Nephron (organoid): ENCODE results near the gene AK9.
"Not testable (repeated sequence)": the region's sequence is repeated elsewhere in the genome, so short reads cannot be mapped to it uniquely, and the experiment has no call there.

Experiments
- H3K27ac Mint-ChIP-seq, 3 experiments: 2 replicates each; pipeline ENCODE4 v1.8.0; 2020; ENCODE audit warnings: mixed read lengths in 3 of 3, mild to moderate bottlenecking in 2 of 3, moderate library complexity in 1 of 3
- H3K27me3 Mint-ChIP-seq: 2 replicates; pipeline ENCODE4 v1.8.0; 2021; ENCODE audit warnings: low read depth, mild to moderate bottlenecking, moderate library complexity, mixed read lengths
- H3K36me3 Mint-ChIP-seq: 2 replicates; pipeline ENCODE4 v1.8.0; 2020; ENCODE audit warnings: low read depth, mixed read lengths
- H3K4me1 Mint-ChIP-seq: 2 replicates; pipeline ENCODE4 v1.8.0; 2020; ENCODE audit warnings: mixed read lengths
- H3K4me3 Mint-ChIP-seq, 3 experiments: 2 replicates each; pipeline ENCODE4 v1.8.0; 2020; ENCODE audit warnings: mild to moderate bottlenecking in 3 of 3, mixed read lengths in 3 of 3, moderate library complexity in 2 of 3
- H3K9me3 Mint-ChIP-seq: 2 replicates; pipeline ENCODE4 v1.8.0; 2020; ENCODE audit warnings: mixed read lengths
- TF ChIP-seq, protein P1 (sequence below), 3 experiments: fragments of 200-600 bp; sonication (generic); IDR thresholded peaks; one replicate each; pipeline ENCODE4 v1.5.0; 2021; ENCODE audit warnings: antibody characterized with exemption in 3 of 3; ENCODE audit not compliant: unreplicated experiment in 3 of 3

Gene AK9

DNA sequence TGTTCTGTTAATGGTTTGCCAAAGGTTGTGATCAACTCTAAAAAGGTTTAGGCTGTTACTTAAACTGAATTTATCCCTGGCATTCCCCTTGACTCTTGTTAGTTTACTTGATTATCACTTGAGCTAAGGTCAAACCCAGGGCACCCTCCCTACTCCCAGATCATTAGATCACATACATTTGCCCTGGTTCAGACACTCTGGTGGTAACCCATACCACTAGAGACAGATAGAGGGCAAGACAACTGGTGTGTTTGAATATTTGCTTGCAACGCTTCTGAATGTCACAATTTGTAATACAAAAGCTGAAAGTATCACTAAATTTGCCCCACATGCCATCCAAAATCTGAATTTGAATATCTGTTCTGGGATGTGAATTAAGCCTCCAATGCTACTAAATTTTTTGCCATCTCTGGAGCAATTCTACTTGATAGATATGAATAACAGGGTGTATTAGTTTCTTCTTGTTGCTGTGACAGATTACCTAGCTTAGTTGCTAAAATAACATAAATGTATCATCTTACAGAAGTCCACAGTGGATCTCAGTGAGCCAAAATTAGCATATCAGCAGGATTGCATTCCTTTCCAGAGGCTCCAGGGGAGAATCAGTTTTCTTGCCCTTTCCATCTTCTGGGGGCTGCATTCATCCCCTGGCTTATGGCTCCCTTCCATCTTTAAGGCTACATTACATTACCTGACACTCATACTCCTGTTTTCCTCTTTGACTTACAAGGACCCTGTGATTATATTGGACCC lies 45.4 kb upstream of the AK9 start:
- TF ChIP-seq, protein P1, sequence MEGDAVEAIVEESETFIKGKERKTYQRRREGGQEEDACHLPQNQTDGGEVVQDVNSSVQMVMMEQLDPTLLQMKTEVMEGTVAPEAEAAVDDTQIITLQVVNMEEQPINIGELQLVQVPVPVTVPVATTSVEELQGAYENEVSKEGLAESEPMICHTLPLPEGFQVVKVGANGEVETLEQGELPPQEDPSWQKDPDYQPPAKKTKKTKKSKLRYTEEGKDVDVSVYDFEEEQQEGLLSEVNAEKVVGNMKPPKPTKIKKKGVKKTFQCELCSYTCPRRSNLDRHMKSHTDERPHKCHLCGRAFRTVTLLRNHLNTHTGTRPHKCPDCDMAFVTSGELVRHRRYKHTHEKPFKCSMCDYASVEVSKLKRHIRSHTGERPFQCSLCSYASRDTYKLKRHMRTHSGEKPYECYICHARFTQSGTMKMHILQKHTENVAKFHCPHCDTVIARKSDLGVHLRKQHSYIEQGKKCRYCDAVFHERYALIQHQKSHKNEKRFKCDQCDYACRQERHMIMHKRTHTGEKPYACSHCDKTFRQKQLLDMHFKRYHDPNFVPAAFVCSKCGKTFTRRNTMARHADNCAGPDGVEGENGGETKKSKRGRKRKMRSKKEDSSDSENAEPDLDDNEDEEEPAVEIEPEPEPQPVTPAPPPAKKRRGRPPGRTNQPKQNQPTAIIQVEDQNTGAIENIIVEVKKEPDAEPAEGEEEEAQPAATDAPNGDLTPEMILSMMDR (IDR thresholded peaks at IDR 0.05; ENCODE audit: unreplicated experiment in 3 of 3): no peak
- Mint-ChIP-seq H3K27me3 (no peaks in the 10 kb centered on the region), H3K27ac (no peak overlapping the region), H3K9me3 (no peaks in the 10 kb centered on the region), H3K4me1 (peaks cover 17% of the 10 kb centered on the region), H3K4me3 (no peak overlapping the region), H3K36me3 (peaks cover 37% of the 10 kb centered on the region)

DNA sequence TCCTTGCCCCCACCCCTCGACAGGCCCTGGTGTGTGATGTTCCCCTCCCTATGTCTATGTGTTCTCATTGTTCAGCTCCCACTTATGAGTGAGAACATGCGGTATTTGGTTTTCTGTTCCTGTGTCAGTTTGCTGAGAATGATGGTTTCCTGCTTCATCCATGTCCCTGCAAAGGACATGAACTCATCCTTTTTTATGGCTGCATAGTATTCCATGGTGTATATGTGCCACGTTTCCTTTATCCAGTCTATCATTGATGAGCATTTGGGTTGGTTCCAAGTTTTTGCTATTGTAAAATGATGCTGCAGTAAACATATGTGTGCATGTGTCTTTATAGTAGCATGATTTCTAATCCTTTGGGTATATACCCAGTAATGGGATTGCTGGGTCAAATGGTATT lies 34.2 kb upstream of the AK9 start:
- not testable (repeated sequence) for H3K27me3 Mint-ChIP-seq, H3K4me3 Mint-ChIP-seq, H3K9me3 Mint-ChIP-seq, H3K27ac Mint-ChIP-seq, H3K4me1 Mint-ChIP-seq
- H3K36me3 Mint-ChIP-seq: peaks cover 35% of the 10 kb centered on the region

DNA sequence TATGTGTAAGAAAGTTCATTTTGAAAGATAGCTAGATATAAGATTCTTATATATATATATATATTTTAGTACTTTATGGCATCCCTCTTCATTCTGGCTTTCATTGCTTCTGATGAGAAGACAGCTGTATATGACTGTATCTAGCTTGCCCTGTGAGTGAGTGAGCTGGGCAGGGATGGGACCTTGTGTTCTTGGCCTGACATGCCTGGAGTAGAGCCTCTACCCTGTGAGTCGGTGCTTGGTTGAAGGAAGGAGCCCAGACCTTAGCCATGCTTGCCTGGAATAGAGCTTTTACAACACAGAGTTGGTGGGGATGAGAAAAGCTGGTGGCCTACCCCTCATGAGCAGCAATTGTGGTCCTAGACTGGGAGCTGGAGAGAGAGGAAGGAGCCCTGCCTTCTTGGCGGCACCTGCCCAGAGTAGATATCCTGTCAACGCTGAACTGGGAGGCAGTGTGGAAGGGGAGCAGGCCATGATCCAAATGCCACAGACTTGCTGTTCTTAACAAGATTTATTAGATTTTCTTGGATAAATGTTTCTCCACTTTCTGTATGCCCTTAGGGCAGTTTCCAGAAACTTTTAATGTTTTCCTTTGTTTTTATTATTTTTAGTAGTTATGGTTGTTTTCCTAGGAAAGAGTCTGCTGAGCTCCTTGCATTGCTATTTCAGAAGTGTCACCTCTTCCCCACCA lies 31.7 kb upstream of the AK9 start:
- Mint-ChIP-seq H3K4me1 (no peaks in the 10 kb centered on the region), H3K27ac (no peak overlapping the region), H3K27me3 (no peaks in the 10 kb centered on the region), H3K4me3 (no peak overlapping the region), H3K36me3 (peaks cover 39% of the 10 kb centered on the region), H3K9me3 (no peaks in the 10 kb centered on the region)
- TF ChIP-seq, protein P1 (IDR thresholded peaks at IDR 0.05; ENCODE audit: unreplicated experiment in 3 of 3): no peak

DNA sequence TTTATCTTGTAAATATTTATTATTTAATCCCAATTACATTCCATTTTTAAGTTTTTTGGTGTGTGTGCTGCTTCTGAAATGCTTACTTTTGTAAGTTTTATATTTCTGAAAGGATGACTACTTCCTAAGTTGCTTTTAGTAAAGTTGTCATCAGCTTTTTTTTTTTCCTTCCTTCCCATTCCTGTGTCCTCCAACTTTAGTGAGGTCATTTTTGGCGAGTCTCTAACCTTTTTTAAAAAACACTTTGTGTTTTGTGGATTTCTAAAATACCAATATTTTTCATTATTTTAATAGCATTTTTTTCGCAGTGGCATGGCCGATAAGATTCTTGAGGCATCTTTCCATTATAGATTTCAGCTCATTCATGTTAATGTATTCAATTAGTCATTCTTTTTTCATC lies 31.0 kb upstream of the AK9 start:
- no peaks in the 10 kb centered on the region for H3K4me1 Mint-ChIP-seq
- H3K27me3 Mint-ChIP-seq: no peaks in the 10 kb centered on the region
- no peak overlapping the region for H3K4me3 Mint-ChIP-seq
- H3K36me3 Mint-ChIP-seq: peaks cover 45% of the 10 kb centered on the region
- TF ChIP-seq, protein P1 (IDR thresholded peaks at IDR 0.05; ENCODE audit: unreplicated experiment in 3 of 3): no peak
- H3K9me3 Mint-ChIP-seq: no peaks in the 10 kb centered on the region
- no peak overlapping the region for H3K27ac Mint-ChIP-seq

DNA sequence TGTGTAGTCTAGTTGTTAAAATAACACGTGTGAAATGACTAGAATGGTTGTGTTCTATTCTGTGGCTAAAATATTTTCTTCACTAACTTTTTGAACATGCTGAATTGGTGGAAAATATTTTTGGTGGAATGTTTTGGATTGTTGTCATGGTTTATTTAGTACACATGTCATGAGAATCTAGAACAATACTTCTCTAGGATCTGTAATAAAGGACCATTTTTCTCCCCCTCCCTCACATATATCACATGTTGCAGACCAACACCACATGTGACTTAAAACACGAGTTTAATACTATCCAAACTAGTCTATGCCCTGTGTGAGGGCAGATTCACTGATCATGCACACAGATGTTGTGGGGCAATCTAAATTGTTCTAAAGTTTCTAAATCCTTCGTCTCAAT lies 29.3 kb upstream of the AK9 start:
- TF ChIP-seq, protein P1 (IDR thresholded peaks at IDR 0.05; ENCODE audit: unreplicated experiment in 3 of 3): no peak
- Mint-ChIP-seq H3K4me3 (no peak overlapping the region), H3K4me1 (no peaks in the 10 kb centered on the region), H3K36me3 (peaks cover 30% of the 10 kb centered on the region), H3K27ac (no peak overlapping the region), H3K9me3 (no peaks in the 10 kb centered on the region), H3K27me3 (no peaks in the 10 kb centered on the region)

DNA sequence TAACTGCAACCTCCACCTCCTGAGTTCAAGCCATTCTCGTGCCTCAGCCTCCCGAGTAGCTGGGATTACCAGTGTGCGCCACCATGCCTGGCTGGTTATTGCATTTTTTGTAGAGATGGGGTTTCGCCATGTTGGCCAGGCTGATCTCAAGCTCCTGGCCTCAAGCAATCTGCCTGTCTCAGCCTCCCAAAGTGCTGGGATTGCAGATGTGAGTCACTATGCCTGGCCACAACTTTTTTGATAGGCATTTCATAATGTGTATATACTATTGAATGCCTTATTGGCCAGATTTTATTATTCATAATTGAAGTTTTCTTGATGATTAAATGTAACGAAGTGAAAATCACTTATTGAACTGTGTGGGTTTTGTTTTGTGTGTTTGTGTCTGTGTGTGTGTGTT lies 28.0 kb upstream of the AK9 start:
- H3K9me3 Mint-ChIP-seq: no peaks in the 10 kb centered on the region
- TF ChIP-seq, protein P1 (IDR thresholded peaks at IDR 0.05; ENCODE audit: unreplicated experiment in 3 of 3): no peak
- H3K36me3 Mint-ChIP-seq: peaks cover 20% of the 10 kb centered on the region
- no peak overlapping the region for H3K27ac Mint-ChIP-seq
- no peaks in the 10 kb centered on the region for H3K4me1 Mint-ChIP-seq
- no peak overlapping the region for H3K4me3 Mint-ChIP-seq
- no peaks in the 10 kb centered on the region for H3K27me3 Mint-ChIP-seq
